Glomerular visceral epithelial cell (primary cell): ENCODE data around the gene GSTO2.

Experiments used
- DNase-seq: peaks from one replicate; pipeline ENCODE4 v3.0.0-alpha.2; 2016; ENCODE audit errors: extremely low spot score

The GSTO2 gene

GRCh38 chr10:104339469-104340110 is 70.6 kb downstream of the GSTO2 start:
- peak; percentile 64 for DNase-seq

GRCh38 chr10:104340111-104340526 is 71.1 kb downstream of the GSTO2 start:
- DNase-seq: no peak

- no peak for DNase-seq
These were observed 71.7 kb downstream of the GSTO2 start for GRCh38 chr10:104340641-104341040.

GRCh38 chr10:104342941-104343411 is 74.0 kb downstream of the GSTO2 start:
- DNase-seq: no peak

GRCh38 chr10:104344219-104344618 is 75.2 kb downstream of the GSTO2 start:
- DNase-seq: no peak

- DNase-seq: no peak
These were observed 76.5 kb downstream of the GSTO2 start for GRCh38 chr10:104345515-104345914.

- no peak for DNase-seq
These were observed 77.0 kb downstream of the GSTO2 start for GRCh38 chr10:104345941-104346340.

GRCh38 chr10:104347295-104348045 is 78.5 kb downstream of the GSTO2 start:
- no peak for DNase-seq

GRCh38 chr10:104348601-104349000 is 79.6 kb downstream of the GSTO2 start:
- DNase-seq: no peak

- DNase-seq: peak; percentile 40
These were observed 80.7 kb downstream of the GSTO2 start for GRCh38 chr10:104349623-104350126.

GRCh38 chr10:104350127-104350635 is 81.2 kb downstream of the GSTO2 start:
- DNase-seq: peak; percentile 60

GRCh38 chr10:104351061-104351702 is 82.2 kb downstream of the GSTO2 start:
- DNase-seq: peak; percentile 24

GRCh38 chr10:104351919-104352318 is 82.9 kb downstream of the GSTO2 start:
- no peak for DNase-seq

GRCh38 chr10:104353325-104354048 is 84.5 kb downstream of the GSTO2 start, which contains the start of gene CFAP58:
Gene CFAP58, plus strand, starts transcription at chr10:104353833. Its CDS starts 65 bp downstream, at chr10:104353898.
- DNase-seq: peak; percentile 89
